OCI-LY1 (cell line): Measurements from ENCODE around the gene CD1E.

Experiments used
- H2AFZ ChIP-seq: fragments of 200-600 bp; sonication (generic), shearing (Covaris generic); 2 replicates; pipeline ENCODE4 v1.6.0; 2014; ENCODE audit warnings: antibody characterized with exemption, mild to moderate bottlenecking, low read length
- H3F3A ChIP-seq: fragments of 200-600 bp; sonication (generic), shearing (Covaris generic); 2 replicates; pipeline ENCODE4 v1.6.0; 2014; ENCODE audit warnings: mild to moderate bottlenecking, antibody characterized with exemption, low read length, moderate library complexity; ENCODE audit not compliant: insufficient read depth
- H3K27ac ChIP-seq: fragments of 200-600 bp; sonication (generic); 2 replicates; pipeline ENCODE4 v1.5.1; 2014; ENCODE audit warnings: low read length, mixed run types, mild to moderate bottlenecking, low read depth; ENCODE audit not compliant: poor library complexity, severe bottlenecking
- H3K27me3 ChIP-seq: fragments of 200-600 bp; sonication (generic); 2 replicates; pipeline ENCODE4 v1.6.0; 2014; ENCODE audit warnings: antibody characterized with exemption, mild to moderate bottlenecking, low read length, moderate library complexity; ENCODE audit not compliant: insufficient read depth
- H3K36me3 ChIP-seq: fragments of 200-600 bp; sonication (generic); 2 replicates; pipeline ENCODE4 v1.6.1; 2014; ENCODE audit warnings: mild to moderate bottlenecking, antibody characterized with exemption, low read length, moderate library complexity, mixed read lengths; ENCODE audit not compliant: insufficient read depth
- H3K4me1 ChIP-seq: fragments of 200-600 bp; sonication (generic); 2 replicates; pipeline ENCODE4 v1.5.1; 2014; ENCODE audit warnings: mild to moderate bottlenecking, low read length, moderate library complexity; ENCODE audit not compliant: insufficient read depth, severe bottlenecking
- H3K4me2 ChIP-seq: fragments of 200-600 bp; sonication (generic), shearing (Covaris generic); 2 replicates; pipeline ENCODE4 v1.6.1; 2014; ENCODE audit warnings: low read length
- H3K4me3 ChIP-seq: fragments of 200-600 bp; sonication (generic); 2 replicates; pipeline ENCODE4 v1.5.1; 2014; ENCODE audit warnings: low read length, low read depth, mild to moderate bottlenecking, mixed read lengths; ENCODE audit not compliant: poor library complexity, severe bottlenecking
- H3K79me2 ChIP-seq: fragments of 200-600 bp; shearing (Covaris generic); 2 replicates; pipeline ENCODE4 v1.6.1; 2016; ENCODE audit warnings: mixed run types, low read length, mixed read lengths; ENCODE audit not compliant: insufficient read depth
- H3K9ac ChIP-seq: fragments of 200-600 bp; sonication (generic), shearing (Covaris generic); 2 replicates; pipeline ENCODE4 v1.6.1; 2014; ENCODE audit warnings: mild to moderate bottlenecking, low read length, mixed read lengths
- H3K9me2 ChIP-seq: fragments of 200-600 bp; sonication (generic), shearing (Covaris generic); 2 replicates; pipeline ENCODE4 v1.6.1; 2014; ENCODE audit warnings: low read depth, mild to moderate bottlenecking, low read length, mixed read lengths
- H3K9me3 ChIP-seq: fragments of 200-600 bp; shearing (Covaris generic); 2 replicates; pipeline ENCODE4 v1.6.1; 2014; ENCODE audit warnings: low read length, mixed read lengths
- H4K20me1 ChIP-seq: fragments of 200-600 bp; sonication (generic), shearing (Covaris generic); 2 replicates; pipeline ENCODE4 v1.6.0; 2016; ENCODE audit warnings: mild to moderate bottlenecking, low read length; ENCODE audit not compliant: insufficient read depth
- EZH2 ChIP-seq: fragments of 200-600 bp; sonication (generic), shearing (Covaris generic); IDR thresholded peaks from 2 replicates; pipeline ENCODE4 v1.8.0; 2017; ENCODE audit warnings: borderline replicate concordance, mixed run types, mild to moderate bottlenecking, antibody characterized with exemption, low read length, moderate library complexity, mixed read lengths
- TF ChIP-seq, protein P1 (sequence below): fragments of 200-600 bp; sonication (generic), shearing (Covaris generic); IDR thresholded peaks from 2 replicates; pipeline ENCODE4 v1.5.1; 2017; ENCODE audit warnings: mild to moderate bottlenecking, antibody characterized with exemption, low read length, moderate library complexity, mixed read lengths

CD1E gene

DNA sequence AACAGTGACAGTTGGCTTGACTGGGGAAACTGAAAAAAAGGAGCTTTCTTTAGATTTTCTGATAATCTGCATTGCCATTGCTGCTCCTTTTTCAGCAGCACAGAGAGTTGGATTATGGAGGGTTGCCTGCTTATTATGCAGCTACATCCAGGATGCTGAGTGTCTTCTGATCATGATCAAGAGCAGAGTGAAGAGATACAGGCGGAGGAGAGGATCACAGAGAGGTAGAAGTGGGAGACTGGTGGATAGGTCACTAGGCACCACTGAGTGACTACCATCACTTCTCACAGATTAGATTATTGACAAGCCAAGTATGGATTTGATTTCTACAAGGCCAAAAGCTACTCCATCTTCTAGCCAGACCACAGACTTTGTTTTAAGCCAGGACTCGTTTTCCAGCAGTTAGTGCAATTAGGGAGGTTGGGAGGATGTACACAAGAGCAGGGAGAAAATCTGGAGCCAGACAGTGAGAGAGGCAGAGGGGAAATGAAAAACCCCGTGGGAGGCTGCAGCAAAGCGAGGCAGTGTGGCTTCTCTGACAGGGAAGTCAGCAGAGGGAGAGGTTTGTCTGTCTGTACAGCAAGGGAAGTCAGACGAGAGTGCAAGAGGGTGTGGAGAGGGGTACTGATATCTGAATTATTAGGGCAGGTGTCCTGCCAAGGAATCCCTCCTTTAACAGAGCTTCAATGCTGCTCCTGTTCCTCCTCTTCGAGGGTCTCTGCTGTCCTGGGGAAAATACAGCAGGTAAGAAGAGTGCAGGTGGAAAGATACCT lies at the start of gene CD1E:
Gene CD1E, plus strand, starts transcription at position 592 of the 773 bp plus-strand sequence. Its CDS starts 95 bp downstream, at position 687.
- H3F3A ChIP-seq: no peaks in the 10 kb centered on the region
- TF ChIP-seq, protein P1, sequence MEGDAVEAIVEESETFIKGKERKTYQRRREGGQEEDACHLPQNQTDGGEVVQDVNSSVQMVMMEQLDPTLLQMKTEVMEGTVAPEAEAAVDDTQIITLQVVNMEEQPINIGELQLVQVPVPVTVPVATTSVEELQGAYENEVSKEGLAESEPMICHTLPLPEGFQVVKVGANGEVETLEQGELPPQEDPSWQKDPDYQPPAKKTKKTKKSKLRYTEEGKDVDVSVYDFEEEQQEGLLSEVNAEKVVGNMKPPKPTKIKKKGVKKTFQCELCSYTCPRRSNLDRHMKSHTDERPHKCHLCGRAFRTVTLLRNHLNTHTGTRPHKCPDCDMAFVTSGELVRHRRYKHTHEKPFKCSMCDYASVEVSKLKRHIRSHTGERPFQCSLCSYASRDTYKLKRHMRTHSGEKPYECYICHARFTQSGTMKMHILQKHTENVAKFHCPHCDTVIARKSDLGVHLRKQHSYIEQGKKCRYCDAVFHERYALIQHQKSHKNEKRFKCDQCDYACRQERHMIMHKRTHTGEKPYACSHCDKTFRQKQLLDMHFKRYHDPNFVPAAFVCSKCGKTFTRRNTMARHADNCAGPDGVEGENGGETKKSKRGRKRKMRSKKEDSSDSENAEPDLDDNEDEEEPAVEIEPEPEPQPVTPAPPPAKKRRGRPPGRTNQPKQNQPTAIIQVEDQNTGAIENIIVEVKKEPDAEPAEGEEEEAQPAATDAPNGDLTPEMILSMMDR: no peak
- no peak for TF ChIP-seq EZH2
- no peak within 1 kb of the TSS for H3K4me2 ChIP-seq
- H3K27me3 ChIP-seq: no peaks in the 10 kb centered on the region
- no peaks in the 10 kb centered on the region for H4K20me1 ChIP-seq
- no peaks in the 10 kb centered on the region for H3K9me3 ChIP-seq
- no peak within 1 kb of the TSS for H3K27ac ChIP-seq
- H3K4me3 ChIP-seq: no peak within 1 kb of the TSS
- H3K4me1 ChIP-seq: no peaks in the 10 kb centered on the region
- H3K79me2 ChIP-seq: no peaks in the 10 kb centered on the region
- no peaks in the 10 kb centered on the region for H3K36me3 ChIP-seq
- no peak within 1 kb of the TSS for H2AFZ ChIP-seq
- no peaks in the 10 kb centered on the region for H3K9me2 ChIP-seq
- no peak within 1 kb of the TSS for H3K9ac ChIP-seq

DNA sequence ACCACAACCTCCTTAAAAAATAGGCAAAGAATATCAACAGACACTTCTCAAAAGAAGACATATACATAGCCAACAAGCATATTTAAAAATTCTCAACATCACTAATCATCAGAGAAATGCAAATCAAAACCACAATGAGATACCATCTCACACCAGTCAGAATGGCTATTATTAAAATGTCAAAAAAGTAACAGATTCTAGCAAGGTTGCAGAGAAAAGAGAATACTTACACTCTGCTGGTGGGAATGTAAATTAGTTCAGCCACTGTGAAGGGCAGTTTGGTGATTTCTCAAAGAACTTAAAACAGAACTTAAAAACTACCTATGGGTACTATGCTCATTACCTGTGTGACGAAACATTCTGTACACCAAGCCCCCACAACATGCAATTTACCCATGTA lies 43.1 kb upstream of the CD1E start:
- Histone ChIP-seq H3K36me3 (no peaks in the 10 kb centered on the region), H3K27ac (no peak overlapping the region), H3F3A (no peaks in the 10 kb centered on the region), H3K9ac (no peak overlapping the region), H3K79me2 (no peaks in the 10 kb centered on the region), H3K4me2 (no peak overlapping the region), H4K20me1 (no peaks in the 10 kb centered on the region), H2AFZ (no peak overlapping the region), H3K4me3 (no peak overlapping the region), H3K9me2 (no peaks in the 10 kb centered on the region), H3K27me3 (no peaks in the 10 kb centered on the region), H3K9me3 (0 out of 2 replicates have a peak, but pooled peaks cover 3% of the 10 kb centered on the region), H3K4me1 (no peaks in the 10 kb centered on the region)
- TF ChIP-seq, protein P1: no peak
- no peak for TF ChIP-seq EZH2

DNA sequence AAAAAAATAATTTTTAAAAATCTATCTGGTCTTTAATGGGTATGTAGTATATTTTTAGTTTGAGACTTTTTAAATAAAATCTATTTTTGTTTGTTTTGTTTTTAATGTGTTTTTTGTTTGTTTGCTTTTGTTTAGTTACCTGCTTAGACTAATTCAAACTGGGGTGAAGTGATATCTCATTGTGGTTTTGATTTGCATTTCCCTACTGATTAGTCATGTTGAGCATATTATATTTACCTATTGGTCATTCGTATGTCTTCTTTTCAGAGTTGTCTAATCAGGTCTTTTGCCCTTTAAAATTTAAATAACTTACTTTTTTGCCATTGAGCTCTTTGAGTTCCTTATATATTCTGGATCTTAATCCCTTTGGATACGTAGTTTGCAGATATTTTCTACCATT lies 42.6 kb upstream of the CD1E start:
- H3K4me1 ChIP-seq: no peaks in the 10 kb centered on the region
- H3K4me3 ChIP-seq: no peak overlapping the region
- H3K36me3 ChIP-seq: no peaks in the 10 kb centered on the region
- H2AFZ ChIP-seq: no peak overlapping the region
- H4K20me1 ChIP-seq: no peaks in the 10 kb centered on the region
- no peak overlapping the region for H3K27ac ChIP-seq
- H3K9me2 ChIP-seq: no peaks in the 10 kb centered on the region
- no peak overlapping the region for H3K9ac ChIP-seq
- no peaks in the 10 kb centered on the region for H3F3A ChIP-seq
- TF ChIP-seq, protein P1: no peak
- no peak for TF ChIP-seq EZH2
- no peaks in the 10 kb centered on the region for H3K79me2 ChIP-seq
- no peak overlapping the region for H3K4me2 ChIP-seq
- H3K9me3 ChIP-seq: 0 out of 2 replicates have a peak, but pooled peaks cover 3% of the 10 kb centered on the region
- H3K27me3 ChIP-seq: no peaks in the 10 kb centered on the region
